ENCODE results near the gene DPP6. TPM values are rescaled to one million over a fixed set of nuclear protein-coding genes. Genes with fewer than 3 reads are reported as not detected.

Gene DPP6
- total RNA-seq, 1 donor from 2014 or later: not detected

DNA sequence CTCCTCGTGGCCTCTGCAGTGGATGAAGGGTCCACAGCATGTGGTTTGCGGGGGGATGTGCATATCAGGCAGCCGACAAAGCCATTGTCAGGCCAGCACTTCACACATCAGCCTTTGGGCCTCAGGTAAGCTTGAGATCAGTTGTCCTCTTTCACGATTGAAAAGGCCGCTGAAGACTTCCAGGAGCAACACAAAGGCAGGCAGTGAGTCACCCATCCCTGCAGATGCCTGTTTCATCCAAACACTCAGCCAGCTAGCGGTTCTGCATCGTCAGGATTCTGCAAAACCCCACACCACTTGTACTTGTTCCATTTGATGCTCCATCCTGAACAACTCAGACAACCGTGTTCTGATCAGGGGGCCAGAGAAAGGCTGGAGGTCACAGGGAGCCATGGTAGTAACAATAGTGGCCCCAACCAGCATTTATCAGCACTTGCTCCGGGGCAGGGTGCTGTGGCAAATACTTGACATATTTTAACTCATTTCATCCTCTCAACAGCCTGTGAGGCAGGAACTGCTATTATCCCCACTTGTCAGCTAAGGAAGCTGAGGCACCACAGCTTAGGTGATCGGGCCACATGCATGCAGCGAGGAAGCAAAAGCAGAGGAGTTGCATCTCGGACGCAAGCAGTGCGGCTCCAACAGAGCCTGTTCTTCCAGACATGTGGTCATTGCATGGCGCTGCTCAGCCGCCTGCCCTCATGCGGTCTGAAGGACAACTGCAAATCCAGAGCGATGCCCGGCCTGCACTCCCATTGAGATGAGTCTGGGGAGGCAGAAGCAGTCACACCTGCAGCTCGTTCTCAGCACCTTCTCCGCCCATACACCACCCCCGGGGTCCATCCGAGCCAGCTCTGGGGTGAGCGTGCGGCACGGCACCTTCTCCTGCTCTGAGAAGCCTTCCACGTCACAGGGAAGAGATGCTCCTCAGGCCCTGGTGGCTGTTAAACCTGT is 805.8 kb downstream of the DPP6 start:
- no peak for DNase-seq (ENCODE audit: low read depth in 2 of 2)

DNA sequence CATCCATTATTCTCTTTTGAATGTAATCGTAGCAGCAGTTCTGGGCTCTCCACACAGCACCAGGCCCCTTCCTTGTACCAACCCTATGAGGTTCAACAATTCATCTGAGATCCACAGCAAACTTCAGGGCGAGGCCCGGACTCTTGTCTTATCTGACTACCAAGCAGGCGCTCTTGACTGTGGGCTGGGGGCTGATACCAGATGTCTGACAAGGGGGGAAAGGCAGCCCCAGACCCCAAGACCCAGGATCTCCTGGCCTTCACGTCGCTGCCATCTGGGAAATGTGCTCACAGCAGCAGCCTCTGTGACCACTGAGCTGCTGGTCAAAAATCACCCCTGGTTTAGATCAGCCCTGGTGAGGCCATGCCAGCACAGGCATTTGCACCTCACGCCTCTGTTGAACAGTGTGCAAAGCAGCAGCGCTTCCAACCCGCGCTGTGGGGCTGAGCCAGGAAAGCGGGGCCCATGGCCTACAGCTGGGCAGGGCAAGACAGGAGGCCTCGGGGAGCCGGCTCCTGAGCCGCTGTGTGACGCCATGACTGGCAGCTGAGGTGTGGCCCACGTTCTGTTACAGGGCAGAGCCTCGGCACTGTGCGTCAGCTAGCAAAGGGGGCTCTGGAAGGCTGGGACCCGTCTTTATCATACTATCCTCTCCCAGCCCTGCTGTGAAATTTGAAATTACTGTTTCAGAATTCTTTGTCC is 806.8 kb downstream of the DPP6 start:
- no peak for DNase-seq (ENCODE audit: low read depth in 2 of 2)

DNA sequence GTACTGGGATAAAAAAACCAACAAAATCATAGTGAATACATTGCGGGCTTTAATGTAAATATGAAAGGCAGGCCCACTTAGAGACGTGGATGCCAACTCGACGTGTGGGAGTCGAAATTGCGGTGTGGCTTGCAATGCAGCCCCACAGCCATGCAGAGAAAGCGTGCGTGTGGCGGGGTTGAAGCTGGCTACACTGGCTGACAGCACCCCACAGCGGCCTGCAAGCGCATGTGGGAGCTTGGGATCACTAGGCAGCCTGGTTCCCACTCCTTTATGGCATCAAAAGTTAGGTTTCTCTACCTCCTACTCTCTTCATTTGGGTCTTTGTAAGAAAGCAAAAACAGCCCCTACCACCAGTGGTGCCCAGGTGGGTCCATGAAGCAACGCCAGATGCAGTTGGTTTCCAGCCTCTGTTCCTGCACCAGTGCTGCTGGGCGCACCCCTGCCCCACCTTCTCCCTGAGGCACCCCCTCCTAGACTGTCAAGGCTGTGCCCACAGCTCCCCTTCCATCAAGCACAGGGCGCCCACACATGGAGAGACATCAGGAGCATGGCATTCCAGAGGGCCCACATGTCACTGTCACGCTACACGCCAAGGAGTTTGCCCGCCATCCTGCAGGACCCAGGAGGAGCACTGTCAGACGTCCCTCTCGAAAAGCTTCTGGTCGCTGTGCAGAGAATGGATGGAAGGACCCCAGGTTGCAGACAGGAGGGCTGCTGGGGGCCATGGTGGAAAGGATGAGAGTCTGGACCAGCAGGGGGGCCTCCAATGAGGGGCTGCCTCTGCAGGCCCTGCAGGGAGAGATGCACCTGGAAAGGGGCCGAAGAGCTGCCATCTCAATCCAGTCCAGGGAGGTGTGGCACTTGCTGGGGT is 807.8 kb downstream of the DPP6 start:
- no peak for DNase-seq (ENCODE audit: low read depth in 2 of 2)

DNA sequence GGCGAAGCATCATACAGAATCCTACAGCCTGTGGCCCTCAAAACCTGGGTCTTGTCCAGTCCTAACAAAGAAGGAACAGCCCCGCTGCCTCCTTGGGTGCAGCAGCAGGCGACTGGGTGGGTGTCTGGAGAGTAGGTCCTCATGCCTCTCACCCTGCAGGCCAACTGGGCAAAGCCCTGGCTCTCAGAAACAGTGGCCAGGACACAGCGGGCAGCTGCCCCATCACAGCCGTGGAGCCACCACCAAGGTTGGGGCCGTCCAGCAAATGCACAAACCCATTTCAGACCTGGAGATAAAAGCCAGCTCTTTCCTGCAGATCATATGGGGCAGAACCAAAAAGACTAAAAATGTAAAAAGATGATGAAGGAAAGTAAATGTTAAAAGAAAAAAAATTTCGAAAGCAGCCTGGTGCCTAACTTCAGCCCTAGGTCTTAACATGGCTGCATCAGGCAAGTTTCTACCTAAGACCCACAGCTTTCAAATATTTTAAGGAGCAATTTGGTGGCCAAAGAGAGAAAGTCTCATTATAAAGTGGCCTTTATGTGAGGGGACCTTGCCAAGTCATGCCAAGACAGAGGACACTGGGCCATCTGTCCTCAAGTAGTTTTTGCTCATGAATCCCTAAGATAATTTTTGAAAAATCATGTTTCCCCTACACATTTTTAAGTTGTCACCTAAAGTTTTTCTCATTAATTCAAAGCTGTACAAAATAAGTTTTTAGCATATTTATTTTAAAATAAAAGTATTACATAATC is 808.6 kb downstream of the DPP6 start:
- DNase-seq (ENCODE audit: low read depth in 2 of 2): no peak

DNA sequence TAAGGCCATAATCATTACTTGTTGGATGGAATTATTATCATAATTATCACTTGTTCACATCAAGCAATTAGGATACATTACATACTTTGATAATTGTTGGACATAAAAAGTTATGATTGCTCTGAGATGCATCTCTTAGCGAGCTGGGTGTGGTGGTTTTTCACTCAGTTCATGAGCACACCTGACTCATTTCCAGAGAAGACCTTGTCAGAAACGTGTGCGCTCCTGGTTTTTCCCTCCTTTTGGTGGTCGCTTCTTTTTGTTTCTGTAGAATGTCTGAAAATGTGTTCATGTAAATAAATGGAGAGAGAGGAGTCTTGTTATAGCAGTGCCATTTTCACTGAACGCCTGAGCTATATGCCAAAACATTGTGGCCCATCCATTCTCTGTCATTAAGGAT is 809.4 kb downstream of the DPP6 start:
- no peak for DNase-seq (ENCODE audit: low read depth in 2 of 2)

DNA sequence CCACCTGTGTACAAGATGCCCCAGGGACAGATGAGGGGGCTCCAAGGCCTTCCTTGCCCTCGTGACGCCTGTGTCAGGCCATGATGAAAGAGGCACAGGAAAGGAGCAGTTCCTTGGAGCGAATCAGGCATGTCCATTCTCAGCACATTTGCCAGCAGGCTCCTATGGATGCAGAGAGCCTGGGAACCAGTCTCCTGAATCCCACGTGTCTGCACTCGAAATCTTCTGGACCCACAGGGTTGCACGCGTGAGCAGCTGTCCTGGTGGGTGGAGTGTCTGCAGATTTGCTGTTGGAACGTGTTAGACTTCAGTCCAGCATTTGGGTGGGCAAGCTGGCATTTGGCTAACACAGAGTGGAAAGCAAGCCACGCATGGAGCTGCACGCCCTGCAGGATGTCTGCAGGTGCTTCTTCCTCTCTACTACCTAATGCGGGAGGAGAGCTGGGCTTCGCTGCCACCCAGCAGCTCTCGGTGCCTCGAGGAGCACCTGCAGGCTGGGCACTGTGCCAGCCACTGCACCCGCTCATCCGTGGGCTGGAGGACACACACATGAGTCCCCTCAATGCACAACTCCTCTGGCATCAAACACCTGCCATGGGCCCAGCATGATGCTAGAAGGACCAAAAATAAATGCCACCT is 810.1 kb downstream of the DPP6 start:
- no peak for DNase-seq (ENCODE audit: low read depth in 2 of 2)

DNA sequence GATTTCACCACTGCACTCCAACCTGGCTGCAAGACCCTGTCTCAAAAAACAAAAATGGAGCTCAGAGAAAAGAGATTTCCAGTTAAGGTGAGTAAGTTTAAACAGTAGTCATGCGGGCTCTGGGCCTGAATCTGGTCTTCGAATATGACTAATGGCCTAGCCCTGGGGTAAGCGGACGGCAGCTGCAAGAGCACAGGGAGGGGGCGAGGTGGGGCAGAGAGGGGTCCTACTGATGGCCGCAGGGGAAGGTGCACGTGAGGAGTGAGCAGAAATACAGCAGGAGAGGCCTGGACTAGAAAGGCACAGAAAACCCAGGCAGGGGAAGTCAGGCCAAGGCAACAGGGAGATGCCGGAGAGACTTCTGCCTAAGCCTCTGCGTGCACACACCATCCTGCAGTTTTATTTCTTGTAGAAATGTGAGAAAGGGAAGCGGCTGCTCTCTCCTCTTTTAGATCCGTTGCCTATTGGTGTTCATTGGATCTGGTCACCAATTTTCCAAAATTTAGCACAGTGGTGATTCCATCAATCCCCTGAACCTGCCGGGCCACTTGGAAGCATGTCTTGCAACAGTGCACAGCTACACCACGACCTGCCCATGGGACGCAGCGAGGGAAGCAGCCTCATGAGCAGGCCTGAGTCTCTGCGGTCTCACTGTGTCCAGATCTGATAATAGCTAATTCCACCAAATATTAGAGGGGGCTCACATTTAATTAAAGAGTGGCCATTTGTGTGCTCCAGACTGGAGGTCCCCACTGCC is 811.7 kb downstream of the DPP6 start:
- no peak for DNase-seq (ENCODE audit: low read depth in 2 of 2)

DNA sequence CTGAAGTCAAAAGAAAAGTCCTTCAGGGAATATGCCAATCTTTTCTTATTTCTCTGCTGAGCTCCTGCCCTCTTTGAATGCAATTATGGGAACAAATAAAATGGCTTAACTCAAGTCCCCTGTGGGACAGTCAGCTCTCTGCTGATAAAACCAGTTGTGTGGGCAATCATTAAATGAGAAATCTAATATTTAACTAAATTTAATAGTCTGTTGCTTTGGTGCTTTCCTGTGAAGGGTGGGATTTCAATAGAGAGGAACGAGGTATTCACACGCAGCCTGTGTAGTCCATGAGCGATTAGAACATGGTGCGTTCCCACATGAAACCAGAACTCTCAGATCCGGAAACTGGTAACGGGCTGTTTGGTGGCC is 812.3 kb downstream of the DPP6 start:
- no peak for DNase-seq (ENCODE audit: low read depth in 2 of 2)

DNA sequence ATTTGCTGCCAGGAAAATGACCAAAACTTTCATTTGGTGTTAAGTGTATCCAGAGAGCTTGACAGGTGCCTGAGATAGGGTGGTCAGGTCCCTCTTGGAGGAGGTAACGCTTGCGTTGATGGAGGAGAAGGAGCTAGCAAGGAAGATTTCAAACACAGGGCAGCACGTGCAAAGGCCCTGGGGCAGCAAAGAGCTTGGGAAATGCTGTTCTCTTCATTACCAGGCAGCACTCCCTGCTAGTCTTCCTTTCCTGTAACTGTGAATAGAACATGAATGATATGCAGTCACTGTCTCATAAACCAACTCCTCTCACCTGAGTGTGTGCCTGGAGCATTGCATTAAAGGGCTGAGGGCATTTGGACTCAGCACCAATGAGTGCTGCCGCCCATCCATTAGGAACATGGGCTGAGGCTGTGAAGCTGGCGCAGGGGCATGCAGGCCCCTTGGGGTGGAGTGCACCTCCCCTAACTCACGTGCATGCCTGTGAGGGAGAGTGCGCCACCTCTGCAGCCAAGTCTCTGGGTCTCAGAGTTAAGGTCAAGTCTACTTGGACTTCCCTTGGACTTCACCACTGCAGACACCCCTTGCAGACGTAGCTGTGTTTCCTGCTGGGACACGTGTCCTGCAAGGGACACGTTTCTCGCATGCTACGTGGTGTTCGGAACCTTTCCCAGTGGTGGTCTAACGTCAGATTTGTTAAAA is 813.9 kb downstream of the DPP6 start:
- no peak for DNase-seq (ENCODE audit: low read depth in 2 of 2)

DNA sequence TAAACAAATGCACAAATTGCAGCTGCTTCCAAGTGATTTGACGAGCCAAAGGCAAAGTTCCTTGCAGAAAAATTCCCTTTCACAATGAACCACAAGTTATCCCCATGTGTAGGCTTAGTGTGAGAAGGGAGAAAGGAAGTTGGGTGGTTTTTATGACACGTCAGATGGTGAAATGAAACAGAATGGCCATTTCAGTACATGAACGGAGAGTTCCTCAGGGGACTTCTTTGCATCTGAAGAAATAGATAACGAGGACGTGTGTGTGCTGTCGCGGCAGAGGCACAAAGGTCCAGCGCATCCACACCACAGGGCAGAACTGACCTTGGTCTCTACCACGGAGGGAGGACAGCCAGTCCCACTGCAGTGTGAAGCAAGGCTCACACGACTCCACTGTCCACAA is 814.9 kb downstream of the DPP6 start:
- no peak for DNase-seq (ENCODE audit: low read depth in 2 of 2)

DNA sequence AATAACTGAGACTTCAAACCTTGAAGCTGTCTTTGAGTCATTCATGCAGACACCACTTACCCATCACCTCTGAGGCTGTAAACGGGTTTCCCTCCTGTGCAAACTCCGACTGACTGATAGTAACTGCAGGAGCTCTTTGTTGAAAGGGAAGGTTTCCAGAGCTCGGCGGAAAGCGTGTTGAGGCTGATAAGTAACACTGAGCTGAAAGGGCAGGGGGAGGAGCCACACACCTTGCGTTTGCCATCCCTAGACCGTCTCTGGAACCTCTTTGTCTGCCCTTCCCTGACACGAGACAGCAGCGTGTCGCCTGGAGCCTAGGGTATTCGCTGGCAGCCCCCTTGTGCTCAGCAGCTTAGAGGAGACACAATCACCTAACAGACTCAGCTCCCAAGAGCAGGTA is 816.7 kb downstream of the DPP6 start:
- no peak for DNase-seq (ENCODE audit: low read depth in 2 of 2)

DNA sequence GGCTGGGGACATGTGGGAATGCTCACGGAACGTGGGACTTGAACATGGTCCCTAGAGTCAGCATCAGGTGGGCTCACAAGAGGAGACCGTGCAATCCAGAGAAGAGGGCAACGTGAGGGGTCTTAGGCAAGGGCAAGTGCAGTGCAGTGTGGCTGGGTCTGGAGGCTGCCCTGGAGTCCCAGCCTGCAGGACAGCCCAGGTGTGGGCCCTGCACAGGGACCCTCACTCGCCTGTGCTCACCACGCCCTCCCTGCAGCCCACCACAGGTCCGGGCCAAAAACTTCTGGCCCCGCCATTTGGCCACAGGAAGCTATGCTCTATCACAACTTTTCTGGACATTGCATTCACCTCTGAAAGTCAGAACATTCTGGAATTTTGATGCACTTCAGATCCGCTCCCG is 817.2 kb downstream of the DPP6 start:
- DNase-seq (ENCODE audit: low read depth in 2 of 2): no peak

DNA sequence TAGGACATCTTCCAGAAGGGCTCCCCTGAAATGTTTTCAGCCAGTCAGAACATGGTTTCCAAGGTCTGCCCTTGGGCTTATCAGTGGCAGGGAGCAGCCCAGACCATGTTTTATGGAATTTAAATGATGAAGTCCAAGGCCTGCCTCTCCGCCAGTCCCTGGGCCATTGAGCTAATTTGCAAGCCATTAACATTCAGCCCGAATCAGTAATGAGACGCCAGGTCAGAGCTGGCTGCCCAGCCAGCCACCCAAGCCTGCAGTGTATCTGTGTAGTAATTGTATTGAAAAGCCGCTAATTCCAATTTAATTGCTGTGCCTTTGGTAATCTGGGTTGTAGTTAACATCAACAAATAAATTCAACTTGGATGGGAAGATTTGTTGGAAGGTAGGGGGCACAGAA is 819.3 kb downstream of the DPP6 start:
- DNase-seq (ENCODE audit: low read depth in 2 of 2): no peak

DNA sequence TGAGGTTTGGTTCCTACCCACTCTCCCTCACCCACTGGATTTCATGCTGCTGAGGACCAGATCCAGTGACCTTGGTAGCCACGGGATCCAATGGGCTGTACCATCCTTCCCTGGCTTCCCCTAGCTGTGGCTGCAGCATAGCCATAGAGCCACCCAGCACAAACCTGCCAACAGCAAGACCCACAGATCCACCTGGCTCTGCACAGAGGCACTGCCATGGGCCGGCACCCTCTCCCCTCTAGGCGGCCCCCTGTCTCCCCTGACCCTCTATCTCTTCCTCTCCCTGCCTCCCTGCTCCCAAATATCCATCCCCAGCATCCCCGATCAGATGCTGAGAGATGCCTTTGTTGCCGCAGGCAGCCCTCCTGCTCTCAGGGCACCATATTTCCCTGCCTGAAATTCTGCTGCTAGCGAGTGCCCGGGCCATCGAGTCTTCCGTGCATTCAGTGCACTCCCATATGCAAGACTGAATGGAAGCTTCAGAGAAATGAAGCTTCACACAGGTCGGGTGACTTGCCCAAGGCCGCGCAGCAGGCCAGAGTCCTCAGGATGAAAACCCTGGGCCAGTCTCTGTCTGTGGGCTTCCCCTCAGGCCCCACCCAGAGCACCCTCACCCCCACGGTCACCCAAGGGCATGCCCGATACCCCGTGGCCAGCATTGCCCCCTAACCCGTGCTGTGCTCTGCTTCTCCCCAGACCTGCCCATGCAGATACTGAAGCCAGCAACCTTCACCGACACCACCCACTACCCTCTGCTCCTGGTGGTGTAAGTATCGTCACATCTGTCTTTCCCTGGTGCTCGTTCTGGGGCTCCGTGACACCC is 819.9 kb downstream of the DPP6 start:
- DNase-seq (ENCODE audit: low read depth in 2 of 2): no peak

DNA sequence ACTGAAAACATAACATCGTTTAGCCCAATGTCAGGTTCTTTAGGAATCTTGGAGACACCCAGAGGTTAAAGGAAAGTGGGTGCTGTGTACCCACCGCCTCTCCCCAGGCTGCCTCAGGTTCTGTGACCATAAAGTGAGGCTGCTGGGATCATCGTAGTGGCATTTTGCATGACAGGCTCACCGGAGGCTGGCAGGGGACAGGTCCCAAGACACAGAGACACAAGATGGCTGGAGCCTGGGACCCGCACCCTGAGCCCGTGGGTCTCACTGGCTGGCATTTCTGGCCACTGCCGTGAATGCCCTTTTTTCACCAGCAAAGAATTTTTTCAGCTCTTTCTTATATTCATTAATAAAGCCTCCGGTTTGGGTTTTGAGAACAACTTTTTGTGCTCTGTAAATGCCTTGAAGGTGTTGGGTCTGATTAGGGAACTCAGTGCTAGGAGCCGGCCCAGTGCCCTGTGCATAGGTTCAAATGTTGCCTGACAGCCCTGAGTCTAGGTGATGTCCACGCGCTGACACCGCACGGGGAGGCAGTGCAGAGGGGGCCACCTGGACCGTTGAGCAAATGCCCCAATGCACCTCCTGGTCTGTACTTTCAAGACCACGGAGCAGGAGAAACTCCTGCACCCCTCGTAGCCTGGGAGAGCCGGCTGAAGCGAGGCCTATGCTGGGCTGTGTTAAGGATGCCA is 820.8 kb downstream of the DPP6 start:
- DNase-seq (ENCODE audit: low read depth in 2 of 2): no peak

DNA sequence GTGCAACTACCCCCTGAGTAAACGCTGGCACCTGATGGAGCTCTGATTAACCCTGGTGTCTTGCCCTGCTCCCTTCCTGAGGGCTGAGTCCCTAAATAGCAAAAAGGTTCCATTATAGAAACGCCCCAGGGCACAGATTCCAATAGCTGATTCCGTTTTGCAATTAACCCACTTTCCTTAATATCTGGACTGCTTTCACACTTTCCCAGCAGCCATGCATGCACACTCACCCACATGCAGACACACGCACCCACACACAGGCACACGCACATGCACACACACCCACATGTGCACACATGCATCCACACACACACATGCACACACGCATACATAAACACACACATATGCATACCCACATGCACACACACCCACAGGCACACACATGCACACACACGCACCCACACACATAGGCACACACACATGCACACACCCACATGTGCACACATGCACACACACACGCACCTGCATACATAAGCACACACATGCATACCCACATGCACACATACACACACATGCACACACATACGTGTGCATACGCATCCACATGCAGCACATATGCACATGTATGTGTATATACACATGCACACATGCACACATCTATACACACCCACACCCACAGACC is 821.4 kb downstream of the DPP6 start:
- no peak for DNase-seq (ENCODE audit: low read depth in 2 of 2)

DNA sequence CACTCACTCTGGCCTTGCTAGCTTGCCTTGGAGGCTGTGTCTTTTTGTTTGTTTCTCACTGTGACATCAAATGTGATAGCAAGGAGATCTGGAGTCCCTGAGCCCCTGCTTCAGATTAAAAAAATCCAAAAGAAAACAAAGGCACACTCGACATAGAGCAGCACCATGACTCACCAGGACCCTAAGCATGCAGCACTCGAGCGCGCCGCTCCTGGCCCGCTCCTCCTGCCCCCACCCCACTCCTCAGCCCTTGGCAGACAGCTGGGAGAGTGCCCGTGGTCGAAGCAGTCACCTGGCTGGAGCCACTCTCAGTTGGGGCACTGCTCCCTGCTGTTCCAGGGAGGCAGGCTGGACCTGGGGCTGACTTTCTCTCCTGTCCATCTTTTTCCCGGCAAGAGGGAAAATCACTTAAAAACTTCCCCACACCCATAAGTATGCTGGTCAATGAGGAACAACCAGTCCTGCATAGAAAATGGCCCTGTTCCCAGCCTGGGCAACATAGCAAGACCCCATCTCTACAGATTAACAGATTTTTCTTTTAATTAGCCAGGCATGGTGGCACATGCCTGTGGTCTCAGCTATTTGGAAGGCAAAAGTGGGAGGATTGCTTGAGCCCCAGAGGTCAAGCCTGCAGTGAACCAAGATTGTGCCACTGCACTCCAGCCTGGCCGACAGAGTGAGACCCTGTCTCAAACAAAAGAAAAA is 822.4 kb downstream of the DPP6 start:
- no peak for DNase-seq (ENCODE audit: low read depth in 2 of 2)

All from lung microvascular endothelial cell (primary cell).